HepG2 (cell line): ENCODE results near the gene CSF3R. TPM values are rescaled to one million over a fixed set of nuclear protein-coding genes. Genes with fewer than 3 reads are reported as not detected.

Source experiments
- ATAC-seq: fragments of 200-7000 bp; cut with Tn5 transposase; 3 replicates; pipeline ENCODE4 v1.9.1; 2020; ENCODE audit warnings: mild to moderate bottlenecking, moderate library complexity
- BruUV-seq: library from RNA; stranded (reverse); fragments of 400-500 nt; replicated peaks from 2 replicates; lab custom pipeline; 2021; lab: Mats Ljungman, UMichigan
- CTCF ChIA-PET: fragments of 300-600 bp; formaldehyde crosslinking; extraction: SDS; loops from one replicate; lab custom pipeline; 2021; ENCODE audit warnings: low total read pairs, inconsistent platforms, low intra/inter-chr PET ratio; lab: Yijun Ruan, JAX
- POLR2A ChIA-PET: fragments of 350-600 bp; sonication (Branson Sonifier 250); formaldehyde crosslinking; loops from one replicate; lab custom pipeline; 2020; ENCODE audit warnings: antibody characterized with exemption, inconsistent platforms; lab: Yijun Ruan, JAX
- DNase-seq: peaks from one replicate; pipeline ENCODE4 v3.0.0-alpha.2; 2015; ENCODE audit warnings: low spot score
- FAIRE-seq: peaks from 3 replicates; lab custom pipeline; 2011; peaks lifted over from hg19 to GRCh38; lab: Jason Lieb, UNC
- H2AFZ ChIP-seq: one replicate; pipeline ENCODE4 v1.6.1; 2011; ENCODE audit warnings: low read length, inconsistent platforms
- H3K27ac ChIP-seq: fragments of 300-600 bp; 3 replicates; pipeline ENCODE4 v1.8.0; 2011; ENCODE audit warnings: mixed run types, mild to moderate bottlenecking, mixed read lengths, low read length, inconsistent platforms; ENCODE audit not compliant: insufficient read depth; ENCODE audit errors: extremely low read length
- H3K27me3 ChIP-seq, 2 experiments: fragments of 200-600 bp in 1 of 2; 2 replicates in 1 of 2; 3 replicates in 1 of 2; pipeline versions ENCODE4 v1.6.0 to v1.8.0; 2011; ENCODE audit warnings: low read length in 2 of 2, mild to moderate bottlenecking in 2 of 2, moderate library complexity in 2 of 2, inconsistent platforms in 1 of 2; ENCODE audit not compliant: insufficient read depth in 2 of 2, control insufficient read depth in 1 of 2
- H3K36me3 ChIP-seq, 2 experiments: fragments of 200-600 bp in 1 of 2; replicated peaks in 1 of 2; 2 replicates in 1 of 2; 3 replicates in 1 of 2; pipeline versions ENCODE4 v1.5.1 to v1.8.0; 2011; ENCODE audit warnings: low read length in 2 of 2, inconsistent platforms in 1 of 2; ENCODE audit not compliant: insufficient read depth in 2 of 2, control insufficient read depth in 1 of 2
- H3K4me1 ChIP-seq: 2 replicates; pipeline ENCODE4 v1.5.1; 2012; ENCODE audit warnings: low read length, inconsistent platforms; ENCODE audit not compliant: insufficient read depth
- H3K4me2 ChIP-seq: 2 replicates; pipeline ENCODE4 v1.6.0; 2011; ENCODE audit warnings: low read depth, low read length, inconsistent platforms
- H3K4me3 ChIP-seq, 3 experiments: fragments of 200-600 bp in 1 of 3; sonication (generic), shearing (Covaris generic) in 1 of 3; replicated peaks in 1 of 3; 2 replicates each; pipeline ENCODE4 v1.5.1; 2011 to 2016; ENCODE audit warnings: low read length in 3 of 3, inconsistent platforms in 2 of 3, low read depth in 2 of 3, mild to moderate bottlenecking in 2 of 3, control low read depth in 1 of 3, mixed read lengths in 1 of 3; ENCODE audit not compliant: insufficient read depth in 1 of 3
- H3K79me2 ChIP-seq: one replicate; pipeline ENCODE4 v1.6.1; 2011; ENCODE audit warnings: low read length, inconsistent platforms; ENCODE audit not compliant: insufficient read depth
- H3K9ac ChIP-seq: 2 replicates; pipeline ENCODE4 v1.6.0; 2011; ENCODE audit warnings: mild to moderate bottlenecking, low read depth, low read length, inconsistent platforms; ENCODE audit not compliant: insufficient read depth
- H3K9me3 ChIP-seq: 2 replicates; pipeline ENCODE4 v1.5.1; 2012; ENCODE audit warnings: mild to moderate bottlenecking, low read length
- H4K20me1 ChIP-seq: 2 replicates; pipeline ENCODE4 v1.6.0; 2011; ENCODE audit warnings: inconsistent platforms, mild to moderate bottlenecking, low read length, moderate library complexity; ENCODE audit not compliant: insufficient read depth
- CAMTA2 ChIP-seq: sonication (generic); formaldehyde crosslinking; IDR thresholded peaks from 2 replicates; pipeline ENCODE4 v1.4.0; 2020; ENCODE audit warnings: mild to moderate bottlenecking, missing genetic modification reagents, borderline replicate concordance
- CENPT ChIP-seq: sonication (generic); formaldehyde crosslinking; IDR thresholded peaks from 2 replicates; pipeline ENCODE4 v1.8.0; 2022; ENCODE audit warnings: low read depth, mild to moderate bottlenecking, moderate library complexity, missing genetic modification reagents
- HES4 ChIP-seq: sonication (generic); formaldehyde crosslinking; IDR thresholded peaks from 2 replicates; pipeline ENCODE4 v1.9.0; 2021; ENCODE audit warnings: mild to moderate bottlenecking, missing genetic modification reagents, borderline replicate concordance
- HNF4A ChIP-seq: sonication (generic); formaldehyde crosslinking; IDR thresholded peaks from 2 replicates; pipeline ENCODE4 v1.4.0; 2020; ENCODE audit warnings: missing genetic modification reagents
- KDM3A ChIP-seq: IDR thresholded peaks from 2 replicates; pipeline ENCODE4 v1.6.1; 2018; ENCODE audit warnings: low read depth, missing compliant biosample characterization
- KDM5B ChIP-seq: sonication (generic); formaldehyde crosslinking; IDR thresholded peaks from 2 replicates; pipeline ENCODE4 v1.4.0; 2020; ENCODE audit warnings: missing genetic modification reagents, mild to moderate bottlenecking, borderline replicate concordance
- KLF16 ChIP-seq, 2 experiments: sonication (generic) in 1 of 2; formaldehyde crosslinking in 1 of 2; IDR thresholded peaks; 2 replicates each; pipeline versions ENCODE4 v1.6.1 to v1.8.0; 2016 to 2023; ENCODE audit warnings: missing genetic modification reagents in 2 of 2, missing compliant biosample characterization in 1 of 2
- NCOR1 ChIP-seq: fragments of 200-600 bp; sonication (generic); IDR thresholded peaks from 2 replicates; pipeline ENCODE4 v1.7.0; 2017; ENCODE audit warnings: antibody characterized with exemption, low read length, borderline replicate concordance
- SSRP1 ChIP-seq: IDR thresholded peaks from 2 replicates; pipeline ENCODE4 v1.6.1; 2016; ENCODE audit warnings: control low read depth
- ZNF263 ChIP-seq: sonication (generic); formaldehyde crosslinking; IDR thresholded peaks from 2 replicates; pipeline ENCODE4 v1.4.0; 2020; ENCODE audit warnings: missing genetic modification reagents
- ZNF7 ChIP-seq: IDR thresholded peaks from 2 replicates; pipeline ENCODE4 v1.6.1; 2016; ENCODE audit warnings: missing biosample characterization, missing genetic modification reagents
- WGBS: methylation state at CpG from one replicate; pipeline ENCODE4 v1.1.6; 2017; ENCODE audit warnings: low lambda C conversion rate; 5-methylcytosine and 5-hydroxymethylcytosine counted together
- in situ Hi-C: cut with HindIII; loops from 2 replicates; pipeline ENCODE4 v1.10.0; 2017; ENCODE audit warnings: low pct_unique_long_range_greater_than_20kb; ENCODE audit not compliant: extremely low pct_ligation_motif_present
- intact Hi-C: fragments of 100-400 bp; cut with micrococcal nuclease; formaldehyde crosslinking; loops from one replicate; pipeline ENCODE4 v1.10.0; 2022; ENCODE audit not compliant: unreplicated experiment
- polyA plus RNA-seq, 8 experiments: library from polyadenylated mRNA; depleted of rRNA in 3 of 8; stranded (reverse) in 7 of 8; unstranded in 1 of 8; fragments of >200 nt; fragmentation: Illumina TruSeq in 4 of 8; extraction: Trizol in 4 of 8; gene quantifications; 2 replicates each; pipeline versions ENCODE4 v1.2.1 to v1.2.3, GENCODE V29; 2011 to 2016; ENCODE audit warnings: low read depth in 4 of 8, missing spikeins in 1 of 8, mixed read lengths in 1 of 8; ENCODE audit not compliant: insufficient read depth in 1 of 8
- total RNA-seq, 5 experiments: library from RNA; depleted of rRNA; stranded (reverse); fragments of >200 nt; fragmentation: Illumina TruSeq; extraction: Trizol; gene quantifications; 2 replicates each; pipeline ENCODE4 v1.2.3, GENCODE V29; 2016; ENCODE audit warnings: low read depth in 1 of 5
- TF ChIP-seq, protein P1 (sequence below): sonication (generic); formaldehyde crosslinking; IDR thresholded peaks from 2 replicates; pipeline ENCODE4 v1.5.0; 2020; ENCODE audit warnings: missing genetic modification reagents
- TF ChIP-seq, protein P2 (sequence below): sonication (generic); formaldehyde crosslinking; IDR thresholded peaks from 2 replicates; pipeline ENCODE4 v1.4.0; 2020; ENCODE audit warnings: missing genetic modification reagents
- TF ChIP-seq, protein P3 (sequence below): sonication (generic); formaldehyde crosslinking; IDR thresholded peaks from 2 replicates; pipeline ENCODE4 v1.4.0; 2020; ENCODE audit warnings: missing genetic modification reagents
- TF ChIP-seq, protein P4 (sequence below): sonication (generic); formaldehyde crosslinking; IDR thresholded peaks from 2 replicates; pipeline ENCODE4 v1.4.0; 2020; ENCODE audit warnings: missing genetic modification reagents

The CSF3R gene
- total and polyA plus RNA-seq, 2 of the 13 experiments (the other 11 are each of a cell fraction or from before 2014, with no cell fraction given), result 11.9 to 28.8 TPM

DNA sequence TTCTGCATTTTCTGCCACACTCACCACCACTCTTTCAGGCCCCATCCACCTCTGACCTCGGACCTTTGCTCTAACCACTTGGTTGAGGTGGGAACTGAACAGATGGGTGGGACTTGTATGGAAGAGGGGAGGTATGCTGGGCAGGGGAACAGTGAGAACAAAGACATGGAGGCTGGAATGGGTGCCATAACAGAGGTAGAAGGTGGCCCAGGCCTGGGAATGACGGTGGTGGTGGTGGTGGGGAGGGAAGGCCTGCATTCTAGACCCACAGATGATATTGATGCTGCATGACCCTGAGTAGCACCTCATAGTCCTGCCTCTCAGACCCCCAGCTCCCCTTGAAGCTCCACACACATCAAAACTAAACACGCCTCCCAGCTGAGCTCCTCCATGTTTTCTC lies 5.2 kb upstream of the CSF3R start:
- no peaks in the 10 kb centered on the region for H3K36me3 ChIP-seq
- intact Hi-C loops (loop anchor here (2.0 kb wide), 1 partner anchor 23 kb away; the partner anchor contains the start of gene MRPS15), in situ Hi-C loops (no loop called here)
- no peak overlapping the region for H2AFZ ChIP-seq
- H3K4me1 ChIP-seq, result peaks cover 81% of the 10 kb centered on the region
- H3K4me3 ChIP-seq, result no peak overlapping the region
- H4K20me1 ChIP-seq, result no peaks in the 10 kb centered on the region
- no peak for FAIRE-seq
- no peak for ATAC-seq
- no peaks in the 10 kb centered on the region for H3K9me3 ChIP-seq
- no peak for DNase-seq
- H3K9ac ChIP-seq, result no peak overlapping the region
- H3K4me2 ChIP-seq, result peak overlapping the region; percentile 44; the same call in 1 of the 2 replicates
- no TSS peak for BruUV-seq
- no peaks in the 10 kb centered on the region for H3K79me2 ChIP-seq
- no peaks in the 10 kb centered on the region for H3K27me3 ChIP-seq
- H3K27ac ChIP-seq, result peak overlapping the region; percentile 88
- 78% methylated on average over 3 of the region's 3 CpGs for WGBS
- POLR2A ChIA-PET, result interaction anchor here (0.6 to 3.3 kb wide), 4 partner anchors 9 to 39 kb away, joined by 6 to 48 read pairs (median 8); partner anchors contain the start of genes MRPS15 and OSCP1
- CTCF ChIA-PET, result no interaction called here
- no peak for TF ChIP-seq NCOR1
- no peak for TF ChIP-seq HES4 (CRISPR knock-in tag)
- no peak for TF ChIP-seq KDM3A (CRISPR knock-in tag)
- TF ChIP-seq KDM5B, result no peak
- 0 out of 2 replicates have a peak, but pooled peaks have one; percentile 37 for TF ChIP-seq CENPT (CRISPR knock-in tag)
- no peak for TF ChIP-seq SSRP1 (CRISPR knock-in tag)
- TF ChIP-seq, protein P1, sequence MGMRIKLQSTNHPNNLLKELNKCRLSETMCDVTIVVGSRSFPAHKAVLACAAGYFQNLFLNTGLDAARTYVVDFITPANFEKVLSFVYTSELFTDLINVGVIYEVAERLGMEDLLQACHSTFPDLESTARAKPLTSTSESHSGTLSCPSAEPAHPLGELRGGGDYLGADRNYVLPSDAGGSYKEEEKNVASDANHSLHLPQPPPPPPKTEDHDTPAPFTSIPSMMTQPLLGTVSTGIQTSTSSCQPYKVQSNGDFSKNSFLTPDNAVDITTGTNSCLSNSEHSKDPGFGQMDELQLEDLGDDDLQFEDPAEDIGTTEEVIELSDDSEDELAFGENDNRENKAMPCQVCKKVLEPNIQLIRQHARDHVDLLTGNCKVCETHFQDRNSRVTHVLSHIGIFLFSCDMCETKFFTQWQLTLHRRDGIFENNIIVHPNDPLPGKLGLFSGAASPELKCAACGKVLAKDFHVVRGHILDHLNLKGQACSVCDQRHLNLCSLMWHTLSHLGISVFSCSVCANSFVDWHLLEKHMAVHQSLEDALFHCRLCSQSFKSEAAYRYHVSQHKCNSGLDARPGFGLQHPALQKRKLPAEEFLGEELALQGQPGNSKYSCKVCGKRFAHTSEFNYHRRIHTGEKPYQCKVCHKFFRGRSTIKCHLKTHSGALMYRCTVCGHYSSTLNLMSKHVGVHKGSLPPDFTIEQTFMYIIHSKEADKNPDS (CRISPR knock-in tag), result no peak
- TF ChIP-seq KLF16 (CRISPR knock-in tag; IDR thresholded peaks at IDR 0.05), result no peak
- TF ChIP-seq, protein P2, sequence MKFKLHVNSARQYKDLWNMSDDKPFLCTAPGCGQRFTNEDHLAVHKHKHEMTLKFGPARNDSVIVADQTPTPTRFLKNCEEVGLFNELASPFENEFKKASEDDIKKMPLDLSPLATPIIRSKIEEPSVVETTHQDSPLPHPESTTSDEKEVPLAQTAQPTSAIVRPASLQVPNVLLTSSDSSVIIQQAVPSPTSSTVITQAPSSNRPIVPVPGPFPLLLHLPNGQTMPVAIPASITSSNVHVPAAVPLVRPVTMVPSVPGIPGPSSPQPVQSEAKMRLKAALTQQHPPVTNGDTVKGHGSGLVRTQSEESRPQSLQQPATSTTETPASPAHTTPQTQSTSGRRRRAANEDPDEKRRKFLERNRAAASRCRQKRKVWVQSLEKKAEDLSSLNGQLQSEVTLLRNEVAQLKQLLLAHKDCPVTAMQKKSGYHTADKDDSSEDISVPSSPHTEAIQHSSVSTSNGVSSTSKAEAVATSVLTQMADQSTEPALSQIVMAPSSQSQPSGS (CRISPR knock-in tag), result no peak
- no peak for TF ChIP-seq ZNF263 (CRISPR knock-in tag)
- peak; percentile 44 for TF ChIP-seq HNF4A (CRISPR knock-in tag)
- TF ChIP-seq, protein P3, sequence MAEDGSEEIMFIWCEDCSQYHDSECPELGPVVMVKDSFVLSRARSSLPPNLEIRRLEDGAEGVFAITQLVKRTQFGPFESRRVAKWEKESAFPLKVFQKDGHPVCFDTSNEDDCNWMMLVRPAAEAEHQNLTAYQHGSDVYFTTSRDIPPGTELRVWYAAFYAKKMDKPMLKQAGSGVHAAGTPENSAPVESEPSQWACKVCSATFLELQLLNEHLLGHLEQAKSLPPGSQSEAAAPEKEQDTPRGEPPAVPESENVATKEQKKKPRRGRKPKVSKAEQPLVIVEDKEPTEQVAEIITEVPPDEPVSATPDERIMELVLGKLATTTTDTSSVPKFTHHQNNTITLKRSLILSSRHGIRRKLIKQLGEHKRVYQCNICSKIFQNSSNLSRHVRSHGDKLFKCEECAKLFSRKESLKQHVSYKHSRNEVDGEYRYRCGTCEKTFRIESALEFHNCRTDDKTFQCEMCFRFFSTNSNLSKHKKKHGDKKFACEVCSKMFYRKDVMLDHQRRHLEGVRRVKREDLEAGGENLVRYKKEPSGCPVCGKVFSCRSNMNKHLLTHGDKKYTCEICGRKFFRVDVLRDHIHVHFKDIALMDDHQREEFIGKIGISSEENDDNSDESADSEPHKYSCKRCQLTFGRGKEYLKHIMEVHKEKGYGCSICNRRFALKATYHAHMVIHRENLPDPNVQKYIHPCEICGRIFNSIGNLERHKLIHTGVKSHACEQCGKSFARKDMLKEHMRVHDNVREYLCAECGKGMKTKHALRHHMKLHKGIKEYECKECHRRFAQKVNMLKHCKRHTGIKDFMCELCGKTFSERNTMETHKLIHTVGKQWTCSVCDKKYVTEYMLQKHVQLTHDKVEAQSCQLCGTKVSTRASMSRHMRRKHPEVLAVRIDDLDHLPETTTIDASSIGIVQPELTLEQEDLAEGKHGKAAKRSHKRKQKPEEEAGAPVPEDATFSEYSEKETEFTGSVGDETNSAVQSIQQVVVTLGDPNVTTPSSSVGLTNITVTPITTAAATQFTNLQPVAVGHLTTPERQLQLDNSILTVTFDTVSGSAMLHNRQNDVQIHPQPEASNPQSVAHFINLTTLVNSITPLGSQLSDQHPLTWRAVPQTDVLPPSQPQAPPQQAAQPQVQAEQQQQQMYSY, result peak; percentile 93
- TF ChIP-seq ZNF7 (CRISPR knock-in tag), result no peak
- TF ChIP-seq, protein P4, sequence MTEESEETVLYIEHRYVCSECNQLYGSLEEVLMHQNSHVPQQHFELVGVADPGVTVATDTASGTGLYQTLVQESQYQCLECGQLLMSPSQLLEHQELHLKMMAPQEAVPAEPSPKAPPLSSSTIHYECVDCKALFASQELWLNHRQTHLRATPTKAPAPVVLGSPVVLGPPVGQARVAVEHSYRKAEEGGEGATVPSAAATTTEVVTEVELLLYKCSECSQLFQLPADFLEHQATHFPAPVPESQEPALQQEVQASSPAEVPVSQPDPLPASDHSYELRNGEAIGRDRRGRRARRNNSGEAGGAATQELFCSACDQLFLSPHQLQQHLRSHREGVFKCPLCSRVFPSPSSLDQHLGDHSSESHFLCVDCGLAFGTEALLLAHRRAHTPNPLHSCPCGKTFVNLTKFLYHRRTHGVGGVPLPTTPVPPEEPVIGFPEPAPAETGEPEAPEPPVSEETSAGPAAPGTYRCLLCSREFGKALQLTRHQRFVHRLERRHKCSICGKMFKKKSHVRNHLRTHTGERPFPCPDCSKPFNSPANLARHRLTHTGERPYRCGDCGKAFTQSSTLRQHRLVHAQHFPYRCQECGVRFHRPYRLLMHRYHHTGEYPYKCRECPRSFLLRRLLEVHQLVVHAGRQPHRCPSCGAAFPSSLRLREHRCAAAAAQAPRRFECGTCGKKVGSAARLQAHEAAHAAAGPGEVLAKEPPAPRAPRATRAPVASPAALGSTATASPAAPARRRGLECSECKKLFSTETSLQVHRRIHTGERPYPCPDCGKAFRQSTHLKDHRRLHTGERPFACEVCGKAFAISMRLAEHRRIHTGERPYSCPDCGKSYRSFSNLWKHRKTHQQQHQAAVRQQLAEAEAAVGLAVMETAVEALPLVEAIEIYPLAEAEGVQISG (CRISPR knock-in tag), result no peak
- TF ChIP-seq CAMTA2, result 0 out of 2 replicates have a peak, but pooled peaks have one; percentile 68
